ENCODE measurements around the gene PALD1. TPM values are rescaled to one million over a fixed set of nuclear protein-coding genes. Genes with fewer than 3 reads are reported as not detected.

Gene PALD1
- total RNA-seq, 2 donors from 2014 or later, result 4.9 to 11.7 TPM

- DNase-seq (peak in 1 of 4 donors; percentile 15), ATAC-seq (no peak)
- H3K27ac ChIP-seq, result no peak overlapping the region
- H3K36me3 ChIP-seq (replicated peaks in 1 of 2; ENCODE audit: insufficient read depth in 1 of 2, low read depth in 2 of 2), result no peaks in the 10 kb centered on the region
- H3K4me3 ChIP-seq, result no peak overlapping the region
- TF ChIP-seq POLR2A (IDR thresholded peaks at IDR 0.05) (no peak), CTCF (IDR thresholded peaks at IDR 0.05) (no peak)
- H3K4me1 ChIP-seq, result peaks cover 9% of the 10 kb centered on the region
- no peaks in the 10 kb centered on the region for H3K9me3 ChIP-seq
- intact Hi-C loops (cut with DNase I), result no loop called here
- H3K27me3 ChIP-seq, result peaks cover 0 to 7% of the 10 kb centered on the region in 2 donors
- WGBS, 2 donors, result 49 to 54% methylated on average over 8 of the region's 8 CpGs
These were observed 32.6 kb upstream of the PALD1 start for GRCh38 chr10:70445718-70446657.

- ATAC-seq (no peak), DNase-seq (no peak)
- no peaks in the 10 kb centered on the region for H3K4me1 ChIP-seq
- intact Hi-C loops (cut with DNase I), result no loop called here
- no peak overlapping the region for H3K4me3 ChIP-seq
- no peaks in the 10 kb centered on the region for H3K27me3 ChIP-seq
- H3K36me3 ChIP-seq (replicated peaks in 1 of 2; ENCODE audit: insufficient read depth in 1 of 2, low read depth in 2 of 2), result no peaks in the 10 kb centered on the region
- WGBS, 2 donors, result 54 to 92% methylated on average over 2 of the region's 2 CpGs
- TF ChIP-seq POLR2A (IDR thresholded peaks at IDR 0.05), result no peak
- no peak for TF ChIP-seq CTCF (IDR thresholded peaks at IDR 0.05)
- H3K27ac ChIP-seq, result no peak overlapping the region
- H3K9me3 ChIP-seq, result no peaks in the 10 kb centered on the region
These were observed 30.3 kb upstream of the PALD1 start for GRCh38 chr10:70448236-70448635.

- ATAC-seq (no peak), DNase-seq (no peak)
- Histone ChIP-seq H3K9me3 (no peaks in the 10 kb centered on the region), H3K36me3 (replicated peaks in 1 of 2; ENCODE audit: insufficient read depth in 1 of 2, low read depth in 2 of 2) (no peaks in the 10 kb centered on the region), H3K27ac (no peak overlapping the region), H3K27me3 (no peaks in the 10 kb centered on the region), H3K4me3 (no peak overlapping the region), H3K4me1 (peaks cover 15% of the 10 kb centered on the region)
- intact Hi-C loops (cut with DNase I), result loop anchor here (5.0 kb wide), 1 partner anchor 82 kb away; no protein-coding TSS in a partner anchor
- WGBS, 2 donors, result 71% methylated on average over 5 to 6 of the region's 6 CpGs
- no peak for TF ChIP-seq CTCF (IDR thresholded peaks at IDR 0.05)
- no peak for TF ChIP-seq POLR2A (IDR thresholded peaks at IDR 0.05)
These were observed 23.3 kb upstream of the PALD1 start for GRCh38 chr10:70455213-70455630.

- ATAC-seq, result no peak
- H3K9me3 ChIP-seq, result no peaks in the 10 kb centered on the region
- WGBS, 2 donors, result 60 to 66% methylated on average over 8 of the region's 8 CpGs
- DNase-seq, result no peak
- intact Hi-C loops (cut with DNase I), result loop anchor here (5.0 kb wide), 1 partner anchor 81 kb away; no protein-coding TSS in a partner anchor
- H3K4me3 ChIP-seq, result no peak overlapping the region
- no peaks in the 10 kb centered on the region for H3K36me3 ChIP-seq (replicated peaks in 1 of 2; ENCODE audit: insufficient read depth in 1 of 2, low read depth in 2 of 2)
- H3K27ac ChIP-seq, result no peak overlapping the region
- H3K27me3 ChIP-seq, result no peaks in the 10 kb centered on the region
- no peak for TF ChIP-seq CTCF (IDR thresholded peaks at IDR 0.05)
- no peak for TF ChIP-seq POLR2A (IDR thresholded peaks at IDR 0.05)
- H3K4me1 ChIP-seq, result peaks cover 15% of the 10 kb centered on the region
These were observed 22.4 kb upstream of the PALD1 start for GRCh38 chr10:70456164-70456563.

All from body of pancreas (tissue), 4 donors.